Heart right ventricle (tissue), 16 donors: ENCODE results near the gene RNF151. TPM values are rescaled to one million over a fixed set of nuclear protein-coding genes. Genes with fewer than 3 reads are reported as not detected.

ENCODE experiments used
- ATAC-seq, 8 donors: fragments of 200-7000 bp; cut with Tn5 transposase; one replicate each; pipeline ENCODE4 v1.9.1; 2020; ENCODE audit warnings: mild to moderate bottlenecking in 8 of 8, moderate library complexity in 8 of 8, moderate number of reproducible peaks in 1 of 8
- DNase-seq, 2 donors: peaks; one replicate each; pipeline ENCODE4 v3.0.0-alpha.2; 2020
- H3K27ac ChIP-seq, 10 donors: fragments of 200-600 bp; sonication (generic) in 2 of 10; one replicate each; pipeline versions ENCODE4 v1.5.0 to v1.8.0; 2020 to 2022; ENCODE audit warnings: mild to moderate bottlenecking in 3 of 10
- H3K27me3 ChIP-seq, 7 donors: fragments of 200-600 bp; one replicate each; pipeline ENCODE4 v1.8.0; 2021 to 2022; ENCODE audit warnings: mild to moderate bottlenecking in 2 of 7
- H3K36me3 ChIP-seq, 9 donors: fragments of 200-600 bp; sonication (generic) in 1 of 9; one replicate each; pipeline versions ENCODE4 v1.5.0 to v1.8.0; 2020 to 2022; ENCODE audit warnings: mild to moderate bottlenecking in 2 of 9
- H3K4me1 ChIP-seq, 9 donors: fragments of 200-600 bp; sonication (generic) in 1 of 9; one replicate each; pipeline versions ENCODE4 v1.5.0 to v1.8.0; 2020 to 2022; ENCODE audit warnings: mild to moderate bottlenecking in 4 of 9
- H3K4me3 ChIP-seq, 10 donors: fragments of 200-600 bp; sonication (generic) in 2 of 10; one replicate each; pipeline versions ENCODE4 v1.5.0 to v1.8.0; 2020 to 2022; ENCODE audit warnings: mild to moderate bottlenecking in 7 of 10, moderate library complexity in 2 of 10
- H3K9me3 ChIP-seq, 11 donors: fragments of 200-600 bp in 10 of 11; sonication (generic) in 2 of 11; one replicate each; pipeline versions ENCODE4 v1.5.0 to v1.8.0; 2013 to 2022; ENCODE audit warnings: mild to moderate bottlenecking in 2 of 11, control low read depth in 1 of 11, moderate library complexity in 1 of 11
- CTCF ChIP-seq, 9 donors: fragments of 200-600 bp; sonication (generic) in 2 of 9; IDR thresholded peaks; one replicate each; pipeline versions ENCODE4 v1.5.0 to v1.8.0; 2021 to 2022; ENCODE audit warnings: antibody characterized with exemption in 9 of 9, mild to moderate bottlenecking in 5 of 9, moderate library complexity in 1 of 9
- WGBS, 2 donors: extraction: QIAGEN DNeasy Blood & Tissue Kit; methylation state at CpG; one replicate each; pipeline ENCODE4 v1.1.7; 2013; ENCODE audit warnings: inconsistent platforms in 1 of 2; 5-methylcytosine and 5-hydroxymethylcytosine counted together
- intact Hi-C, 10 donors: fragments of 100-400 bp; cut with DNase I; formaldehyde crosslinking; loops; one replicate each; pipeline versions ENCODE4 v1.11.1 to v1.14.2; 2022
- polyA plus RNA-seq, 2 donors: library from polyadenylated mRNA; stranded (reverse); fragments of 200-250 nt; gene quantifications; one replicate each; pipeline ENCODE4 v1.2.3, GENCODE V29; 2013
- total RNA-seq, 10 donors: library from RNA; stranded (reverse); fragmentation: NEBNext Ultra II Directional in 3 of 10; extraction: Animal tissue kit (Norgen Biotek cat#: 25700) in 3 of 10; gene quantifications; one replicate each; pipeline versions ENCODE4 v1.2.1 to v1.2.4, GENCODE V29; 2021 to 2023
- donor health status: Arrhythmogenic right ventricular cardiomyopathy.
- donor health status: ischemic (EF 13 %, LVEDD 7.1; RV severe dilation, severe dysfunction).
- donor health status: healthy with polysubstance abuse.
- donor health status: DM: no; HTN: yes; CAD: no.
- donor health status: DM: no; HTN: no; CAD: no.
- donor health status: ischemic (EF 25% LVEDD 6.9; RV normal size, moderate dysfunction).
- donor health status: ischemic (EF 25% LVEDD 5.7; RV mildly dilated, moderate dysfunction).
- donor health status: healthy.
- donor health status: DM: yes; HTN: yes; CAD: no.
- donor health status: Ischemic cardiomyopathy.
- donor health status: ischemic (EF 35%, LVEDD 5.7; RV mildly dilated, moderate dysfunction).
- donor health status: nonischemic (EF 11% LVEDD 7.7; RV severe dilation, severe dysfunction).
- donor health status: DM: yes; HTN: yes; CAD: no.
- donor health status: PGD.
- donor health status: ischemic (EF 29% LVEDD 5.4; RV normal size, mild dysfunction).
- donor health status: nonischemic (EF 23%, LVEDD 6.1; RV moderate dilation, normal function).

RNF151 gene
- total and polyA plus RNA-seq, 12 donors, result not detected

DNA sequence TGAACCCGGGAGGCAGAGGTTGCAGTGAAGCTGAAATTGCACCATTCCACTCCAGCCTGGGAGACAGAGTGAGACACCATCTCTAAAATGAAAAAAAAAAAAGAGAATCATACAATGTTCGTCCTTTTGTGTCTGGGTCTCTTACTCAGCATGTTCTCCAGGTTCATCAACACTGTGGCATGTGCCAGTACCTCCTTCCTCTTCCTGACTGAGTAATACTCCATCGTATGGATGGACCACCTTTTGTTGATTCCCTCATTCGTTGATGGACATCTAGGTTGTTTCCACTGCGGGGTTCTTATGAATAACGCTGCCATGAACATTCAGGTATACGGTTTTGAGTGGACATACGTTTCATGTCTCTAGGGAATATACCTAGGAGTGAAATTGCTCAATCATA lies 44.3 kb upstream of the RNF151 start:
- ATAC-seq (no peak), DNase-seq (no peak)
- Histone ChIP-seq H3K27me3 (peaks cover 13 to 77% (median 69%) of the 10 kb centered on the region in 7 donors), H3K4me3 (no peak overlapping the region), H3K4me1 (peaks cover 0 to 15% (median 7%) of the 10 kb centered on the region in 9 donors), H3K9me3 (no peaks in the 10 kb centered on the region), H3K36me3 (no peaks in the 10 kb centered on the region), H3K27ac (no peak overlapping the region)
- no peak for TF ChIP-seq CTCF (IDR thresholded peaks at IDR 0.05)
- intact Hi-C loops, result loop anchor here in 1 of 10 donors (10.0 kb wide), 1 partner anchor 62 kb away; the partner anchor contains the start of genes GFER, NOXO1 and SYNGR3
- WGBS, 2 donors, result 78% methylated on average over 8 of the region's 8 CpGs

DNA sequence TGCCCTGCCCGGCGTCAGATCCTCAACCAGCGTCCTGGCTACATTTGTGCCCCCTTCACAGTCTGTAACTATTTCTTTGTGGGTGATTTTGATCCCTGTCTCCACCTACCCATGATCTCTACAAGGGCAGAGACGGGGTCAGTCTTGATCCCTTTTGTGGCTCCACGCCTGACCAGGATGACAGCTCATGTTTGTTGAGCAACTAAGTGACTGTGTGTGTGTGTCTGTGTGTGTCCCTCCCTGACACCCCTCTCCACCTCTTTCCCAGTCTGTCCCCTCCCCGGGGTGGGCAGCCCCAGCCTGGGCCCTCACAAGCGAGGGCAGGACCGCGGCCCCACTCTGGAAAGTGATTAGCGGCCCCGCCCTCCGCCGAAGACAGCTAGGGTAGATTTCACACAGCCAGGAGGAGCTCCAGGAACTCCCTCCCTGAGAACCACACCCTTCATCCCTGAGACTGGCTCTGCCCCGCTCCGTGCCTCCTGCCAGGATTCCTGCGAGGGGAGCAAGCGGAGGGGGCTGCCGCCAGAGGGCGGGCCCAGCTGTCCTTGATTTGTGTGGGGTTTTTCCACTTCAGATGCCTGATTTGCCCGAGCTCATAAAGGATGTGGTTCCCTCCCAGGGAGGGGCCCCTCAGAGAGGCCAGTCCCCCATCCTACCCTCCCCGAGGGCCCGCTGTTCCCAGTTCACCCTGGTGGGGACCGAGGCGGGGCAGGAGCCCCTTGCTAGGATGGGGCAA lies 43.2 kb upstream of the RNF151 start:
- TF ChIP-seq CTCF (IDR thresholded peaks at IDR 0.05), result peak in 5 of 9 donors; percentile 9 to 39 (median 15)
- Histone ChIP-seq H3K27me3 (peaks cover 7 to 69% (median 60%) of the 10 kb centered on the region in 7 donors), H3K4me3 (no peak overlapping the region), H3K4me1 (peaks cover 0 to 14% (median 7%) of the 10 kb centered on the region in 9 donors), H3K36me3 (no peaks in the 10 kb centered on the region), H3K27ac (no peak overlapping the region), H3K9me3 (no peaks in the 10 kb centered on the region)
- DNase-seq (no peak), ATAC-seq (peak in 5 of 8 donors; percentile 13 to 45 (median 31))
- 14% methylated on average over 24 of the region's 24 CpGs for WGBS, 2 donors
- intact Hi-C loops, result loop anchor here in 1 of 10 donors (10.0 kb wide), 1 partner anchor 61 kb away; the partner anchor contains the start of genes GFER, NOXO1 and SYNGR3

DNA sequence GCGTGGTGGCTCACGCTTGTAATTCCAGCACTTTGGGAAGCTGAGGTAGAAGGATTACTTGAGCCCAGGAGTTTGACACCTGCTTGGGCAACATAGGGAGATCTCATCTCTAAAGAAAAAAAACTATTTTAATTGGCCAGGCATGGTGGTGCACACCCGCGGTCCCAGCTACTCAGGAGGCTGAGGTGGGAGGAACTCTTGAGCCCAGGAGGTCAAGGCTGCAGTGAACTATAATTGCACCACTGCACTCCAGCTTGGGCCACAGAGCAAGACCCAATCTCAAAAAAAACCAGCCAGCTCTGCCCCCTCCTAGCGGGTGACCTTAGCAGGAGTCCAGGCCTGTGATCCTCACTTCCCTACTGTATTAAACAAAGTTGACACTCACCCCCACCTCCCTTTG lies 42.6 kb upstream of the RNF151 start:
- DNase-seq (no peak), ATAC-seq (no peak)
- no peaks in the 10 kb centered on the region for H3K36me3 ChIP-seq
- peaks cover 4 to 63% (median 54%) of the 10 kb centered on the region in 7 donors for H3K27me3 ChIP-seq
- no peak overlapping the region for H3K4me3 ChIP-seq
- no peaks in the 10 kb centered on the region for H3K9me3 ChIP-seq
- TF ChIP-seq CTCF (IDR thresholded peaks at IDR 0.05), result no peak
- WGBS, 2 donors, result 66 to 75% methylated on average over 5 of the region's 5 CpGs
- intact Hi-C loops, result loop anchor here in 1 of 10 donors (10.0 kb wide), 1 partner anchor 61 kb away; the partner anchor contains the start of genes GFER, NOXO1 and SYNGR3
- peaks cover 0 to 12% (median 8%) of the 10 kb centered on the region in 9 donors for H3K4me1 ChIP-seq
- H3K27ac ChIP-seq, result no peak overlapping the region

DNA sequence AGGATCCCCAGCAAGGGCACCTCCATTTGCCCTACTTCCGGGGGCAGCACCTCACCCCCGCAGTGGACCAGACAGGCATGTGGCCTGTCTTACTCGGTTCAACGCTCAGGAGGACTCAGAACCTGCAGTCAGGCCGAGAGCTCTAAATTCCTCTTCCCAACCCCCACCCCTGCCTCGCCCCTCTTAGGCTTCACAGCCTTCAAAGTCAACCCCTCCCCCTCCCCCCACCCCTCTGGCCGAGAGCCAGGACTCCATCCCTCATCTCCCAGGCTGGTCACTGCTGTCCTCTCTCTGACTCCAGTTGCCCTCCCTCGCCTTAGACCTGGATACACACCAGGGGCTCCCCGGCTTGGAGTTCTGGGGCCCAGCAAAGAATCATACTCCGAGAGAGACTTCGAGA lies 40.4 kb upstream of the RNF151 start:
- no peak for DNase-seq
- TF ChIP-seq CTCF (IDR thresholded peaks at IDR 0.05), result no peak
- intact Hi-C loops, result loop anchor here in 4 of 10 donors (5.0 to 10.0 kb wide), 2 partner anchors 59 to 64 kb away; partner anchors contain the start of genes GFER (in 1 of the 4), NOXO1 (in 1 of the 4) and SYNGR3 (in 1 of the 4)
- WGBS, 2 donors, result 57 to 64% methylated on average over 11 of the region's 11 CpGs
- Histone ChIP-seq H3K27ac (no peak overlapping the region), H3K27me3 (peaks cover 0 to 43% (median 35%) of the 10 kb centered on the region in 7 donors), H3K9me3 (no peaks in the 10 kb centered on the region), H3K36me3 (no peaks in the 10 kb centered on the region), H3K4me3 (no peak overlapping the region), H3K4me1 (peaks cover 0 to 19% (median 16%) of the 10 kb centered on the region in 9 donors)
- ATAC-seq, result no peak
